Body of pancreas (tissue), 4 donors: Measurements from ENCODE around the gene ARF1.

Experiments
- POLR2A ChIP-seq, 3 donors: fragments of 450-650 bp; IDR thresholded peaks; one replicate each; pipeline ENCODE4 v1.6.1; 2016; ENCODE audit warnings: antibody characterized with exemption in 3 of 3, mild to moderate bottlenecking in 2 of 3
- TF ChIP-seq, protein P1 (sequence below), 7 experiments: fragments of 450-650 bp in 4 of 7; fragments of 200-600 bp in 3 of 7; sonication (generic) in 3 of 7; IDR thresholded peaks; one replicate each; pipeline ENCODE4 v1.5.1; 2016 to 2019; ENCODE audit warnings: antibody characterized with exemption in 7 of 7

- no peak for TF ChIP-seq POLR2A (IDR thresholded peaks at IDR 0.05)
- TF ChIP-seq, protein P1, sequence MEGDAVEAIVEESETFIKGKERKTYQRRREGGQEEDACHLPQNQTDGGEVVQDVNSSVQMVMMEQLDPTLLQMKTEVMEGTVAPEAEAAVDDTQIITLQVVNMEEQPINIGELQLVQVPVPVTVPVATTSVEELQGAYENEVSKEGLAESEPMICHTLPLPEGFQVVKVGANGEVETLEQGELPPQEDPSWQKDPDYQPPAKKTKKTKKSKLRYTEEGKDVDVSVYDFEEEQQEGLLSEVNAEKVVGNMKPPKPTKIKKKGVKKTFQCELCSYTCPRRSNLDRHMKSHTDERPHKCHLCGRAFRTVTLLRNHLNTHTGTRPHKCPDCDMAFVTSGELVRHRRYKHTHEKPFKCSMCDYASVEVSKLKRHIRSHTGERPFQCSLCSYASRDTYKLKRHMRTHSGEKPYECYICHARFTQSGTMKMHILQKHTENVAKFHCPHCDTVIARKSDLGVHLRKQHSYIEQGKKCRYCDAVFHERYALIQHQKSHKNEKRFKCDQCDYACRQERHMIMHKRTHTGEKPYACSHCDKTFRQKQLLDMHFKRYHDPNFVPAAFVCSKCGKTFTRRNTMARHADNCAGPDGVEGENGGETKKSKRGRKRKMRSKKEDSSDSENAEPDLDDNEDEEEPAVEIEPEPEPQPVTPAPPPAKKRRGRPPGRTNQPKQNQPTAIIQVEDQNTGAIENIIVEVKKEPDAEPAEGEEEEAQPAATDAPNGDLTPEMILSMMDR (IDR thresholded peaks at IDR 0.05) = no peak
Observed at GRCh38 chr1:228034954-228035837, 47.3 kb upstream of the ARF1 start.
